Measurements from ENCODE around the gene MCM6.

The MCM6 gene

DNA sequence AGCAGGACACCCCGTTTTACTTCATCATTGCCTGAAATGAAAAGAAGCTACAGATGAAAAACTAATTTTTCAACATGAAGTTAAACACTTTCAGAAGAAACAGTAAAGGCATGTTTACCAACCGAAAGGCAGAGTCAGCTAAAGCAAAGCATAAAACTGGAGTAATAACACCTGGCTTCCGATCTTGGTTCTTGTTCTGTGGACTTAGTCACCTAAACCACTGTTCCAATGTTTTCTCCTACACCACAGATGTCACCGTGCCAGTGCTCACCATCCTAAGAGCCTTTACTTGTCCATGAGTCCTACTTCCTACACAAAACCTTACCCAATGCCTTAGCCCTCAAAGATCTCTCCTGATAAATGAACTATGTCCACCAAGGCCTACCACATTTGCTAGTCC lies 13.5 kb downstream of the MCM6 start:
- DNase-seq: no peak

DNA sequence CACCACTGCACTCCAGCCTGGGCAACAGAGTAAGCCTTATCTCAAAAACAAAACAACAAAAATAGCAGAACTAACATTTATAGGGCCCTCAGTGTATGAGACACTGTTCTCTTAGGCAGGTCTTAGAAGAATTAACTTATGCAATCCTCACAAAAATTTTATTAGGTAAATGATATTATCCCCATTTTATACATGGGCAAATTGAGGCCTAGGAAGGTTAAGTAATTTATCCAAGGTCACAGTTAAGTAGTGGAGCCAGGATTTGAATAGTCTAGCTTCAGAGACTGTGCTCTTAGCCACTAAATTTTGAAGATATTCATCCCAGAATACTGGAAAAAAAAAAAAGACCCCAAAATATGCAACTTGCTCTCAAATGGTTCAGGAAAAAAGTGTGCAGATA lies 22.8 kb downstream of the MCM6 start:
- DNase-seq: no peak

- no peak for DNase-seq
Observed at GRCh38 chr2:135851858-135852257, 24.4 kb downstream of the MCM6 start.

GRCh38 chr2:135850892-135851668 lies 25.2 kb downstream of the MCM6 start:
- DNase-seq: no peak

GRCh38 chr2:135849087-135849486 lies 27.2 kb downstream of the MCM6 start:
- DNase-seq: no peak

GRCh38 chr2:135845997-135846396 lies 30.2 kb downstream of the MCM6 start:
- no peak for DNase-seq

- DNase-seq: no peak
Observed at GRCh38 chr2:135845257-135845656, 31.0 kb downstream of the MCM6 start.

GRCh38 chr2:135844301-135844895 lies 31.8 kb downstream of the MCM6 start:
- DNase-seq: no peak

GRCh38 chr2:135843671-135844070 lies 32.6 kb downstream of the MCM6 start:
- no peak for DNase-seq

GRCh38 chr2:135840601-135841000 lies 35.6 kb downstream of the MCM6 start:
- DNase-seq: no peak

DNA sequence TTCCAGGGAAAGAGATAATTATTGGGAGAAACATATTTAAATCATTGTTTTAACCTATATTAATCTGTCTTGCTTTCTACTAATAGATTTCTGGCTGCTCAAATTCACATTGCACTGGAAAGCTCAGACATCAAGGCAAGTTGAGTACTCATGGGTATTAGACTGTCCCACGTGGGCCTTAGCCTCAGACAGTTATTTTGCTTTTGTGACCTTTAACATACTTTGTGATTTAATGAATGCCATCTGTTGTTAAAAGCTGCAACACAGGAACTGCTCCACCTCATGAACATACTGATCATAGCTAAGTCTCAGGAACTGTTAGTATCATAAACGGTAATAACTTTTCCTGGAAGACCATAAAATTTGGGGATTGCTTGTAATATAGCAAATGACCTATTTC lies 36.5 kb downstream of the MCM6 start:
- DNase-seq: no peak

GRCh38 chr2:135838502-135838901 lies 37.7 kb downstream of the MCM6 start:
- no peak for DNase-seq

- DNase-seq: no peak
Observed at GRCh38 chr2:135836596-135837270, 39.5 kb downstream of the MCM6 start, which contains the start of gene LCT. Gene LCT (minus strand): TSS chr2:135837184. CDS start chr2:135837169, 15 bp downstream.

GRCh38 chr2:135832891-135833290 lies 43.4 kb downstream of the MCM6 start:
- no peak for DNase-seq

- no peak for DNase-seq
Observed at GRCh38 chr2:135831180-135831812, 44.9 kb downstream of the MCM6 start.

DNA sequence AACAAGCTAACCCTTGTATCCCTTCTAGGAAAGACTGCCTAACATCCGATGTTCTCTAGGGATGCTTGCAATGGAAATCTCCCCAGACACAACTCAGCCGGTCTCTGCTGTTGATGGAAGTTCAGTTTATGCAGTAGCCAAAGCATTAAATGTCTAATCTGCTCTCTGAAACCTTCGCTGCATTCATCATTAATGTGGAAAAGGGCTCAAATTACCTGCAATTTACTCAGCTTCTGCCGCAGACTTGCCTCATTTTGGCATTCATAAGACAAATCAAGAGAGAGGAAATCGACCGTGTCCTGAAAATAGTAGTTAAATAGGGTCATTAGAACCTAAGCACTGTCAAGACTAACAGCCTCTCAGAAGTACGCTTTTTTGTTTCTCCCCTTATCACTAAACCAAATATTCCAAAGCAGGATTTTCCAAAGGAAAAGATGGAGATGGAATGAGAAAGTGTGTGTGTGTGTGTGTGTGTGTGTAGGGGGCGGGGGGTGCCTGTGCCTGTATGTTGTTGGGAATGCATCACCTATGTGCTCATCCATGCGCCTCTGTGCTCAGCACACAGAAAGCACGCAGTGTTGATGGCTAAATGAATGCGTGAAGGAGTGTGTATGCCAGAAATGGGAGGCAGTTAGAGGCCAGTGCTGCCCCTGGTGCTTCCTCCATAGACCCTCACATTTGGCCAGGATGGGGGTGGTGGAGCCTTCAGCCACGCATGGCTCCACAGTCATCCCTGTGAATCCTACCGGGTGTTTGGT lies 46.7 kb downstream of the MCM6 start:
- no peak for DNase-seq

DNA sequence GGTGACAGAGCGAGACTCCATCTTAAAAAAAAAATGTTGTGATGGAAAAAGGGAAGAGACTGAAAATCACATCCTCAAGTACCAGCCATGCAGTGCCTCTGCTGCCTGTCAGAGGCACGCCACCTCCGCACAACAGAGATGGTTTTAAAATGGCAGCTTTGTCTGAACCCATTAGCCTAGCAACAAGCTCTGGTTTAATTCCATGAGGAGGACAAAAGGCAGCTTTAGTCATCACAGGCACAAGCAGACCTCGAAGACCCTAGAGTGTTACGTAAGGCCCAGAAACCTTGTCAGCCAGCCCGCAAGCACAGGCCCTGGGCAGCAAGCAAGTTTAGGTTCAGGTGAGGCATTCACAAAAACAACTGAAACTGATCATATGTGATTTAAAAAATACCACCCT lies 49.7 kb downstream of the MCM6 start:
- DNase-seq: no peak

GRCh38 chr2:135825550-135826176 lies 50.6 kb downstream of the MCM6 start:
- no peak for DNase-seq

- DNase-seq: no peak
Observed at GRCh38 chr2:135825131-135825530, 51.1 kb downstream of the MCM6 start.

- no peak for DNase-seq
Observed at GRCh38 chr2:135822855-135823254, 53.4 kb downstream of the MCM6 start.

- DNase-seq: no peak
Observed at GRCh38 chr2:135821190-135821589, 55.1 kb downstream of the MCM6 start.

DNA sequence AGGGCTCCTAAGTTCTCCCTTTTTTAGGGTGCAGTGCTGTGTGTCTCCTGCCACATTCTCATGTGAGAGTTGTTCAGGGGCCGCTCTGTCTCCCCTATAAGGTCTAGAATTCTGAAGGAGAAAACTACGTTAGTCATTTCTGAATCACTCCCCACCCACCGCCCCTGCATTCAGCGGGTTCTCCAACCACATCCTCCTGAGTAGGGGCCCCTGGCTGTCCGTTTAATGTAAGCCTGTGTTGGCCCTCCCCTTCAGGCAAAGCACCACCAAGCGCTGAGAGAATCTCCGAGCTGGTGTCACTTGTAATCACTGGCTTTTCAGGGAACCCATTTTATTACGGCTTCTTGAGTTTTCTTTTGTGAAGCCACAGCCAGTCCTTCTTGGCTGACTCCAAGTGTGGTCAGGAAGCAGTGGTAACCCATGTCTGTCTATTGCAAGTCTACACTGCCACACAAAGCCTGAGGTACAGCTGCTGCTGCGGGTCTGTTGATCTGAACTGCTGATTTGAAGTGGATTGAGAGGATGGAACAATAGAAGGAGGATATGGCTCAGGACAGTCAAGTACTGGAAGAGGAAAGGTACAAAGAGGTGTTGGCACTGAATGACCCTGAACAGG lies 56.1 kb downstream of the MCM6 start:
- DNase-seq: peak; percentile 30

Measured in CD4-positive, alpha-beta T cell treated with Interleukin-12 subunit alpha and Interleukin-12 subunit beta, for 1 hour (primary cell).